Gastroesophageal sphincter (tissue), 4 donors: Measurements from ENCODE around the gene ERMN. TPM values are rescaled to one million over a fixed set of nuclear protein-coding genes. Genes with fewer than 3 reads are reported as not detected.

Experiments used
- ATAC-seq: fragments of 150-250 bp; one replicate; pipeline ENCODE4 v1.9.1; 2016; ENCODE audit warnings: mild to moderate bottlenecking, moderate library complexity
- H3K27ac ChIP-seq, 4 donors: fragments of 200-600 bp; sonication (generic) in 3 of 4; 1 replicate in 3 of 4; 2 replicates in 1 of 4; pipeline ENCODE4 v1.5.1; 2016 to 2019
- H3K27me3 ChIP-seq: fragments of 200-600 bp; sonication (generic); one replicate; pipeline ENCODE4 v1.5.1; 2019
- H3K36me3 ChIP-seq, 2 donors: fragments of 200-600 bp; sonication (generic); one replicate each; pipeline ENCODE4 v1.5.1; 2019; ENCODE audit warnings: control low read depth in 1 of 2
- H3K4me1 ChIP-seq, 3 donors: fragments of 200-600 bp; sonication (generic); 1 replicate in 2 of 3; 2 replicates in 1 of 3; pipeline ENCODE4 v1.5.1; 2016 to 2019; ENCODE audit warnings: control low read depth in 2 of 3
- H3K4me3 ChIP-seq, 2 donors: fragments of 200-600 bp; sonication (generic); one replicate each; pipeline ENCODE4 v1.5.1; 2019; ENCODE audit warnings: mild to moderate bottlenecking in 1 of 2, moderate library complexity in 1 of 2
- H3K9me3 ChIP-seq, 3 donors: fragments of 200-600 bp; sonication (generic); one replicate each; pipeline ENCODE4 v1.5.1; 2017 to 2019; ENCODE audit warnings: control low read depth in 2 of 3
- EP300 ChIP-seq: sonication (generic); formaldehyde crosslinking; IDR thresholded peaks from one replicate; pipeline ENCODE4 v1.6.1; 2017; ENCODE audit warnings: antibody characterized with exemption, mild to moderate bottlenecking
- POLR2A ChIP-seq, 2 donors: fragments of 450-650 bp; IDR thresholded peaks; one replicate each; pipeline ENCODE4 v1.6.1; 2017; ENCODE audit warnings: antibody characterized with exemption in 2 of 2, mild to moderate bottlenecking in 2 of 2, moderate library complexity in 1 of 2
- POLR2AphosphoS5 ChIP-seq: sonication (generic); formaldehyde crosslinking; IDR thresholded peaks from one replicate; pipeline ENCODE4 v1.6.1; 2017; ENCODE audit warnings: antibody characterized with exemption
- WGBS, 2 donors: methylation state at CpG; one replicate each; pipeline ENCODE4 v1.1.5; 2018; ENCODE audit warnings: low coverage in 1 of 2; 5-methylcytosine and 5-hydroxymethylcytosine counted together
- total RNA-seq, 4 donors: library from RNA; depleted of rRNA; stranded (reverse); fragments of >200 nt; gene quantifications; one replicate each; pipeline ENCODE4 v1.1.0, GENCODE V29; 2016
- TF ChIP-seq, protein P1 (sequence below), 4 experiments: fragments of 200-600 bp in 2 of 4; fragments of 450-650 bp in 2 of 4; sonication (generic) in 1 of 4; IDR thresholded peaks; one replicate each; pipeline ENCODE4 v1.5.1; 2017 to 2019; ENCODE audit warnings: antibody characterized with exemption in 4 of 4, mild to moderate bottlenecking in 2 of 4, moderate library complexity in 2 of 4

ERMN gene
- total RNA-seq, 4 donors from 2014 or later = 0.13 TPM; not detected in 3

DNA sequence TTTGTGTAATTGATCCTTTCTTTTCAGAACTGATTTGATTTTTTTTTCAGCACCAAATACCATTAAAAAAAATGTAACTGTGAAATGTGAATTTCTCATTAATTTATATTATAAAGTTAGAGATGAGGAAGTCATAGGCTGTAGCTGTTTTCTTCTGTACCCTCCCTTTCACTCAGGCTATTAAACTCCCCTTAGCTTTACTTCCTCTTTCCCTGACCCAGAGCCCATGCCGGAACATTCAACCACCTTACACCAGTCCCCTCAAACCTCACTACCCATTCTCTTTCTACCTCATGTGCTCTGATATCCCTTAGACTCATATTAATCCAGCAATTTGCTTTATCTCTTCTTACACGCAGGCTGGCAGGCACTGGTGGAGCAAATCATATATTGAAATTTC is 55.7 kb downstream of the ERMN start:
- H3K27ac ChIP-seq = no peak overlapping the region
- H3K27me3 ChIP-seq = peaks cover 5% of the 10 kb centered on the region
- 76 to 90% methylated on average over 2 of the region's 2 CpGs for WGBS, 2 donors
- no peaks in the 10 kb centered on the region for H3K4me1 ChIP-seq
- no peaks in the 10 kb centered on the region for H3K36me3 ChIP-seq
- ATAC-seq = no peak
- H3K9me3 ChIP-seq = no peaks in the 10 kb centered on the region
- no peak overlapping the region for H3K4me3 ChIP-seq
- TF ChIP-seq, protein P1, sequence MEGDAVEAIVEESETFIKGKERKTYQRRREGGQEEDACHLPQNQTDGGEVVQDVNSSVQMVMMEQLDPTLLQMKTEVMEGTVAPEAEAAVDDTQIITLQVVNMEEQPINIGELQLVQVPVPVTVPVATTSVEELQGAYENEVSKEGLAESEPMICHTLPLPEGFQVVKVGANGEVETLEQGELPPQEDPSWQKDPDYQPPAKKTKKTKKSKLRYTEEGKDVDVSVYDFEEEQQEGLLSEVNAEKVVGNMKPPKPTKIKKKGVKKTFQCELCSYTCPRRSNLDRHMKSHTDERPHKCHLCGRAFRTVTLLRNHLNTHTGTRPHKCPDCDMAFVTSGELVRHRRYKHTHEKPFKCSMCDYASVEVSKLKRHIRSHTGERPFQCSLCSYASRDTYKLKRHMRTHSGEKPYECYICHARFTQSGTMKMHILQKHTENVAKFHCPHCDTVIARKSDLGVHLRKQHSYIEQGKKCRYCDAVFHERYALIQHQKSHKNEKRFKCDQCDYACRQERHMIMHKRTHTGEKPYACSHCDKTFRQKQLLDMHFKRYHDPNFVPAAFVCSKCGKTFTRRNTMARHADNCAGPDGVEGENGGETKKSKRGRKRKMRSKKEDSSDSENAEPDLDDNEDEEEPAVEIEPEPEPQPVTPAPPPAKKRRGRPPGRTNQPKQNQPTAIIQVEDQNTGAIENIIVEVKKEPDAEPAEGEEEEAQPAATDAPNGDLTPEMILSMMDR (IDR thresholded peaks at IDR 0.05) = no peak
- no peak for TF ChIP-seq EP300
- no peak for TF ChIP-seq POLR2A (IDR thresholded peaks at IDR 0.05)
- no peak for TF ChIP-seq POLR2AphosphoS5

DNA sequence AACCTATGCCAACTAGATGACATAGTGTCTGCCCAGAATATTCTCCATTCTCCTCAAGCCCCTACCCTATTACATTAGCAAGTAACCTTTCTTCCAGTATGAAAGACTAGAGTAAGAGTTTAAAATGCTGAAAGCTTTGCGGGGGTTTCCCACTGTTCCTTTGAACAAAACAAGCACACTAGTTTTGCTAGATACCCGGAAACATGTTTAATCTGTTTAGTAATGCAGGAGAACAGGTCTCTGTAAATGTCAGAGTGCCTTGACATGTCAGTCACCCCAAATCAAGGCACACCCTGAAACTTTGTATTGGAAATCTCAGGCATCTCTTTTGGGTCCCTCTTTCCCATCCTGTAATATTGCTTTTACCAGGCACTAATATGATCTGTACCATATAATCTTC is 56.6 kb downstream of the ERMN start:
- Histone ChIP-seq H3K36me3 (no peaks in the 10 kb centered on the region), H3K9me3 (no peaks in the 10 kb centered on the region), H3K4me3 (no peak overlapping the region), H3K27ac (no peak overlapping the region), H3K4me1 (no peaks in the 10 kb centered on the region), H3K27me3 (peaks cover 5% of the 10 kb centered on the region)
- TF ChIP-seq EP300 (no peak), POLR2A (IDR thresholded peaks at IDR 0.05) (no peak), POLR2AphosphoS5 (no peak)
- TF ChIP-seq, protein P1 (IDR thresholded peaks at IDR 0.05) = no peak
- 95 to 96% methylated on average over 2 of the region's 2 CpGs for WGBS, 2 donors
- ATAC-seq = no peak

Other genes with a start within 250 kb of the ERMN start
- gene GALNT5, start 68.1 kb downstream of the ERMN start, total RNA-seq = under 1 TPM; under 0.01 to 0.89 (median 0.24) TPM
- 10 to 100 TPM in 1 of 4 donors, 1 to 10 TPM in 3; 1.6 to 10.6 (median 3.2) TPM for gene CYTIP, start 118.3 kb upstream of the ERMN start, total RNA-seq